HCT116 (cell line): ENCODE data around the gene DVL2. TPM values are rescaled to one million over a fixed set of nuclear protein-coding genes. Genes with fewer than 3 reads are reported as not detected.

Source experiments
- ATAC-seq: fragments of 200-7000 bp; cut with Tn5 transposase; 2 replicates; pipeline ENCODE4 v1.9.1; 2020; ENCODE audit warnings: mild to moderate bottlenecking, moderate library complexity
- BruUV-seq: library from RNA; stranded (reverse); fragments of 400-500 nt; replicated peaks from 2 replicates; lab custom pipeline; 2021; lab: Mats Ljungman, UMichigan
- CTCF ChIA-PET: fragments of 300-600 bp; sonication (Branson Sonifier 250); formaldehyde crosslinking; loops from one replicate; lab custom pipeline; 2021; ENCODE audit warnings: antibody characterized with exemption; lab: Charles Lee
- POLR2A ChIA-PET: fragments of 300-600, 350-600 bp; sonication (Branson Sonifier 250); formaldehyde crosslinking; loops from one replicate; lab custom pipeline; 2021; ENCODE audit warnings: antibody characterized with exemption; lab: Charles Lee
- RAD21 ChIA-PET, 2 experiments: fragments of 300-600 bp; sonication (Branson Sonifier 250); formaldehyde crosslinking; loops; one replicate each; lab custom pipeline; 2023; ENCODE audit warnings: low total read pairs in 2 of 2; ENCODE audit not compliant: uncharacterized antibody in 2 of 2, unreplicated experiment in 2 of 2, low non-redundant PET in 1 of 2; lab: Charles Lee
- DNase-seq: peaks from one replicate; pipeline ENCODE4 v3.0.0-alpha.2; 2010; ENCODE audit warnings: low read depth, low spot score
- H2AFZ ChIP-seq: fragments of 200-600 bp; shearing (Covaris generic), sonication (generic); 2 replicates; pipeline ENCODE4 v1.6.1; 2017; ENCODE audit warnings: low read depth, mixed run types, mixed read lengths, antibody characterized with exemption, low read length; ENCODE audit not compliant: poor library complexity, severe bottlenecking
- H3K27ac ChIP-seq: 2 replicates; pipeline ENCODE4 v1.5.1; 2012; ENCODE audit warnings: low read depth, low read length
- H3K27me3 ChIP-seq: fragments of 200-600 bp; sonication (generic); 2 replicates; pipeline ENCODE4 v1.6.1; 2016; ENCODE audit warnings: mixed run types, low read length, mixed read lengths; ENCODE audit not compliant: insufficient read depth
- H3K36me3 ChIP-seq, 2 experiments: fragments of 200-500 bp in 1 of 2; fragments of 200-600 bp in 1 of 2; sonication (Bioruptor generic) in 1 of 2; sonication (generic) in 1 of 2; 2 replicates each; pipeline versions ENCODE4 v1.5.1 to v1.6.1; 2014 to 2016; ENCODE audit warnings: low read length in 2 of 2, inconsistent platforms in 1 of 2, mixed read lengths in 1 of 2, mixed run types in 1 of 2; ENCODE audit not compliant: insufficient read depth in 2 of 2, control insufficient read depth in 1 of 2
- H3K4me1 ChIP-seq, 2 experiments: fragments of 200-600 bp in 1 of 2; sonication (generic) in 1 of 2; 2 replicates each; pipeline versions ENCODE4 v1.5.1 to v1.6.1; 2012 to 2017; ENCODE audit warnings: low read length in 2 of 2, inconsistent platforms in 1 of 2, mild to moderate bottlenecking in 1 of 2, mixed read lengths in 1 of 2, mixed run types in 1 of 2, moderate library complexity in 1 of 2; ENCODE audit not compliant: insufficient read depth in 2 of 2, control insufficient read depth in 1 of 2
- H3K4me2 ChIP-seq: fragments of 200-600 bp; sonication (generic); 2 replicates; pipeline ENCODE4 v1.6.1; 2017; ENCODE audit warnings: mixed run types, low read length, mixed read lengths
- H3K4me3 ChIP-seq, 2 experiments: fragments of 200-600 bp in 1 of 2; sonication (generic) in 1 of 2; replicated peaks in 1 of 2; 2 replicates each; pipeline ENCODE4 v1.5.1; 2011 to 2016; ENCODE audit warnings: low read length in 2 of 2, control low read depth in 1 of 2, low read depth in 1 of 2, mild to moderate bottlenecking in 1 of 2, mixed read lengths in 1 of 2, mixed run types in 1 of 2
- H3K79me2 ChIP-seq: fragments of 200-600 bp; sonication (generic); 2 replicates; pipeline ENCODE4 v1.6.1; 2017; ENCODE audit warnings: mild to moderate bottlenecking, mixed run types, low read length, moderate library complexity, mixed read lengths; ENCODE audit not compliant: insufficient read depth
- H3K9ac ChIP-seq: fragments of 200-600 bp; sonication (generic); 2 replicates; pipeline ENCODE4 v1.6.1; 2016; ENCODE audit warnings: low read length, mixed read lengths
- H3K9me2 ChIP-seq: fragments of 200-600 bp; sonication (generic), shearing (Covaris generic); 2 replicates; pipeline ENCODE4 v1.6.1; 2017; ENCODE audit warnings: mixed run types, mild to moderate bottlenecking, moderate library complexity; ENCODE audit not compliant: insufficient read depth
- H3K9me3 ChIP-seq, 2 experiments: fragments of 200-500 bp in 1 of 2; fragments of 200-600 bp in 1 of 2; sonication (Bioruptor generic) in 1 of 2; sonication (generic) in 1 of 2; 2 replicates each; pipeline ENCODE4 v1.6.1; 2014 to 2017; ENCODE audit warnings: low read length in 2 of 2, mixed read lengths in 2 of 2, inconsistent platforms in 1 of 2, low read depth in 1 of 2, mild to moderate bottlenecking in 1 of 2, mixed run types in 1 of 2, moderate library complexity in 1 of 2; ENCODE audit not compliant: control insufficient read depth in 1 of 2, insufficient read depth in 1 of 2
- H4K20me1 ChIP-seq: fragments of 200-600 bp; sonication (generic), shearing (Covaris generic); 2 replicates; pipeline ENCODE4 v1.6.1; 2017; ENCODE audit warnings: mixed run types, mild to moderate bottlenecking, moderate library complexity; ENCODE audit not compliant: insufficient read depth
- CBX3 ChIP-seq: IDR thresholded peaks from 2 replicates; pipeline ENCODE4 v1.6.1; 2012; ENCODE audit warnings: low read depth
- CEBPB ChIP-seq: IDR thresholded peaks from 2 replicates; pipeline ENCODE4 v1.6.1; 2012; ENCODE audit warnings: low read depth
- EGR1 ChIP-seq: IDR thresholded peaks from 2 replicates; pipeline ENCODE4 v1.6.1; 2012; ENCODE audit warnings: low read depth
- EZH2 ChIP-seq: fragments of 200-600 bp; sonication (generic); IDR thresholded peaks from 2 replicates; pipeline ENCODE4 v1.6.1; 2017; ENCODE audit warnings: antibody characterized with exemption, mixed run types
- POLR2AphosphoS5 ChIP-seq: IDR thresholded peaks from 2 replicates; pipeline ENCODE4 v1.6.1; 2011; ENCODE audit warnings: mild to moderate bottlenecking, low read depth, low read length, moderate library complexity
- SP1 ChIP-seq: IDR thresholded peaks from 2 replicates; pipeline ENCODE4 v1.6.1; 2012; ENCODE audit warnings: low read depth
- TCF7L2 ChIP-seq: IDR thresholded peaks from 2 replicates; pipeline ENCODE4 v1.7.0; 2011; ENCODE audit warnings: borderline replicate concordance, inconsistent platforms; ENCODE audit not compliant: insufficient read depth, insufficient read length; ENCODE audit errors: extremely low read depth
- ZNF274 ChIP-seq: fragments of 200-500 bp; sonication (Bioruptor generic); IDR thresholded peaks from 2 replicates; pipeline ENCODE4 v1.6.1; 2014; ENCODE audit warnings: mild to moderate bottlenecking, low read depth, low read length, inconsistent platforms
- intact Hi-C: fragments of 100-400 bp; cut with micrococcal nuclease; formaldehyde crosslinking; loops from 2 replicates; pipeline ENCODE4 v1.10.0; 2022
- total RNA-seq: library from RNA; stranded (reverse); gene quantifications from one replicate; pipeline ENCODE4 v1.2.1, GENCODE V29; 2021; ENCODE audit not compliant: unreplicated experiment
- TF ChIP-seq, protein P1 (sequence below): IDR thresholded peaks from 2 replicates; pipeline ENCODE4 v1.6.1; 2012; ENCODE audit warnings: low read depth
- TF ChIP-seq, protein P2 (sequence below): IDR thresholded peaks from 2 replicates; pipeline ENCODE4 v1.6.1; 2012
- TF ChIP-seq, protein P3 (sequence below): IDR thresholded peaks from 2 replicates; pipeline ENCODE4 v1.6.1; 2012

The DVL2 gene
- total RNA-seq, 1 experiment from 2014 or later = 69.7 TPM

DNA sequence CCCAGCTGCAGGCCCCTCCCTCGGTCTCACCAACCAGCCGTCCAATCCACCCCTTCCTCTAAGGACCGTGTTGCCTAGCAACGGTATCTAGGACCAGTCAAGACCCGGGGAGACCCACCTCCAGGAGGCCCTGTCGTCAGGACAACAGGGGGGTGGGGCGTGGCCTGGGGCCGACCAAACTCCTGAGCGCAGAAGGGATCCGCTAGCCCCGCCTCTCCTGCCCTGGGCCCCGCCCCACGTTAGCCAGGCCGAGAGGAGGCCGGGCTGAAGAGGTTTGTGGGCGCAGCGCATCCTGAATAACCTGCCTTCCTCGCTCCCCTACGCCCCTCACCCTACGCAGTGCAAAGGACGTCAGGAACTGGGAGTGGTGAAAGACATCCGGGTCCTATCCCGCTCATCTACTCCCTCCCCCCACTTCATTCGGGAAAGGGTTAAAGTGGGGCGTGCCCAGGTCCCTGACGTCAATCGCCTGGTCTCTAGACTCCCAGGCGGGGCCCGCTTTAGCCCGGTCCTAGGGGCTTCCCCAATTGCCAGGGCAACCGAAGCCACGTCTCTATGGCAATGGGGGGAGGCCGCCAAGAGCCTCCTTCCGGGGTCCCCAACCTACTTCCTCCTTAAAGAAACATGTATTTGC is 29.4 kb downstream of the DVL2 start:
- DNase-seq (peak; percentile 43), ATAC-seq (peak; percentile 92)
- Histone ChIP-seq H3K79me2 (no peaks in the 10 kb centered on the region), H3K4me3 (peak overlapping the region; percentile 33 to 44), H3K36me3 (no peaks in the 10 kb centered on the region), H3K4me2 (peak overlapping the region; percentile 71), H3K9ac (peak overlapping the region; percentile 34; the same call in 1 of the 2 replicates), H3K27me3 (no peaks in the 10 kb centered on the region), H4K20me1 (no peaks in the 10 kb centered on the region), H3K27ac (peak overlapping the region; percentile 5; the same call in 1 of the 2 replicates), H3K9me3 (no peaks in the 10 kb centered on the region), H3K9me2 (no peaks in the 10 kb centered on the region), H3K4me1 (peaks cover 8 to 25% of the 10 kb centered on the region in 2 experiments; a peak in 3 of 4 replicates), H2AFZ (no peak overlapping the region)
- ChIA-PET CTCF (no interaction called here), POLR2A (interaction anchor here (0.7 kb wide), 1 partner anchor 1226 kb away, joined by 3 read pairs; no protein-coding TSS in a partner anchor), RAD21 (no interaction called here)
- TF ChIP-seq CEBPB (no peak), SP1 (no peak), ZNF274 (no peak), EGR1 (no peak), TCF7L2 (no peak), CBX3 (no peak), POLR2AphosphoS5 (no peak), EZH2 (no peak)
- TF ChIP-seq, protein P1, sequence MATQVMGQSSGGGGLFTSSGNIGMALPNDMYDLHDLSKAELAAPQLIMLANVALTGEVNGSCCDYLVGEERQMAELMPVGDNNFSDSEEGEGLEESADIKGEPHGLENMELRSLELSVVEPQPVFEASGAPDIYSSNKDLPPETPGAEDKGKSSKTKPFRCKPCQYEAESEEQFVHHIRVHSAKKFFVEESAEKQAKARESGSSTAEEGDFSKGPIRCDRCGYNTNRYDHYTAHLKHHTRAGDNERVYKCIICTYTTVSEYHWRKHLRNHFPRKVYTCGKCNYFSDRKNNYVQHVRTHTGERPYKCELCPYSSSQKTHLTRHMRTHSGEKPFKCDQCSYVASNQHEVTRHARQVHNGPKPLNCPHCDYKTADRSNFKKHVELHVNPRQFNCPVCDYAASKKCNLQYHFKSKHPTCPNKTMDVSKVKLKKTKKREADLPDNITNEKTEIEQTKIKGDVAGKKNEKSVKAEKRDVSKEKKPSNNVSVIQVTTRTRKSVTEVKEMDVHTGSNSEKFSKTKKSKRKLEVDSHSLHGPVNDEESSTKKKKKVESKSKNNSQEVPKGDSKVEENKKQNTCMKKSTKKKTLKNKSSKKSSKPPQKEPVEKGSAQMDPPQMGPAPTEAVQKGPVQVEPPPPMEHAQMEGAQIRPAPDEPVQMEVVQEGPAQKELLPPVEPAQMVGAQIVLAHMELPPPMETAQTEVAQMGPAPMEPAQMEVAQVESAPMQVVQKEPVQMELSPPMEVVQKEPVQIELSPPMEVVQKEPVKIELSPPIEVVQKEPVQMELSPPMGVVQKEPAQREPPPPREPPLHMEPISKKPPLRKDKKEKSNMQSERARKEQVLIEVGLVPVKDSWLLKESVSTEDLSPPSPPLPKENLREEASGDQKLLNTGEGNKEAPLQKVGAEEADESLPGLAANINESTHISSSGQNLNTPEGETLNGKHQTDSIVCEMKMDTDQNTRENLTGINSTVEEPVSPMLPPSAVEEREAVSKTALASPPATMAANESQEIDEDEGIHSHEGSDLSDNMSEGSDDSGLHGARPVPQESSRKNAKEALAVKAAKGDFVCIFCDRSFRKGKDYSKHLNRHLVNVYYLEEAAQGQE = no peak
- TF ChIP-seq, protein P2, sequence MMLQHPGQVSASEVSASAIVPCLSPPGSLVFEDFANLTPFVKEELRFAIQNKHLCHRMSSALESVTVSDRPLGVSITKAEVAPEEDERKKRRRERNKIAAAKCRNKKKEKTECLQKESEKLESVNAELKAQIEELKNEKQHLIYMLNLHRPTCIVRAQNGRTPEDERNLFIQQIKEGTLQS = no peak
- TF ChIP-seq, protein P3, sequence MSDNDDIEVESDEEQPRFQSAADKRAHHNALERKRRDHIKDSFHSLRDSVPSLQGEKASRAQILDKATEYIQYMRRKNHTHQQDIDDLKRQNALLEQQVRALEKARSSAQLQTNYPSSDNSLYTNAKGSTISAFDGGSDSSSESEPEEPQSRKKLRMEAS = no peak
- intact Hi-C loops = no loop called here
- BruUV-seq = no TSS peak
